CD4-positive, alpha-beta memory T cell (primary cell): ENCODE measurements around the gene FERMT1. TPM values are rescaled to one million over a fixed set of nuclear protein-coding genes. Genes with fewer than 3 reads are reported as not detected.

Experiments
- CTCF ChIA-PET: fragments of 350-600 bp; sonication (Branson Sonifier 250); formaldehyde crosslinking; loops from one replicate; lab custom pipeline; 2021; ENCODE audit warnings: inconsistent platforms; ENCODE audit not compliant: partially characterized antibody; lab: Charles Lee
- POLR2A ChIA-PET: fragments of 350-600 bp; sonication (Branson Sonifier 250); formaldehyde crosslinking; loops from one replicate; lab custom pipeline; 2021; ENCODE audit not compliant: partially characterized antibody; lab: Charles Lee
- DNase-seq, 5 donors: peaks; one replicate each; pipeline versions ENCODE4 v3.0.0 to v3.0.0-alpha.2; 2020 to 2022; ENCODE audit warnings: mixed read lengths in 1 of 5
- H3K27ac ChIP-seq: one replicate; pipeline ENCODE4 v1.7.0; 2013; ENCODE audit warnings: low read depth, low read length
- H3K27me3 ChIP-seq: 2 replicates; pipeline ENCODE4 v1.7.0; 2013; ENCODE audit warnings: mild to moderate bottlenecking, low read length, moderate library complexity; ENCODE audit not compliant: insufficient read depth
- H3K36me3 ChIP-seq: 2 replicates; pipeline ENCODE4 v1.7.0; 2013; ENCODE audit warnings: mild to moderate bottlenecking, low read length, moderate library complexity; ENCODE audit not compliant: insufficient read depth
- H3K4me1 ChIP-seq: 2 replicates; pipeline ENCODE4 v1.7.0; 2013; ENCODE audit warnings: mild to moderate bottlenecking, low read length, moderate library complexity; ENCODE audit not compliant: insufficient read depth
- H3K4me3 ChIP-seq, 2 donors: one replicate each; pipeline ENCODE4 v1.7.0; 2013; ENCODE audit warnings: low read length in 2 of 2, mild to moderate bottlenecking in 1 of 2
- H3K9me3 ChIP-seq, 2 donors: one replicate each; pipeline ENCODE4 v1.7.0; 2013; ENCODE audit warnings: low read length in 2 of 2, control low read depth in 1 of 2; ENCODE audit not compliant: control insufficient read depth in 1 of 2
- H3K27ac Mint-ChIP-seq, 7 donors: one replicate each; pipeline ENCODE4 v1.8.0; 2020 to 2021; ENCODE audit warnings: mixed read lengths in 7 of 7, mild to moderate bottlenecking in 6 of 7, inconsistent platforms in 3 of 7, moderate library complexity in 3 of 7
- H3K27me3 Mint-ChIP-seq, 2 donors: one replicate each; pipeline ENCODE4 v1.8.0; 2020 to 2021; ENCODE audit warnings: mixed read lengths in 2 of 2
- H3K36me3 Mint-ChIP-seq, 2 donors: one replicate each; pipeline ENCODE4 v1.8.0; 2020 to 2021; ENCODE audit warnings: mixed read lengths in 2 of 2, inconsistent platforms in 1 of 2, mild to moderate bottlenecking in 1 of 2
- H3K4me1 Mint-ChIP-seq, 4 donors: one replicate each; pipeline ENCODE4 v1.8.0; 2020 to 2021; ENCODE audit warnings: mixed read lengths in 4 of 4, mild to moderate bottlenecking in 1 of 4
- H3K4me3 Mint-ChIP-seq, 8 donors: one replicate each; pipeline ENCODE4 v1.8.0; 2020 to 2021; ENCODE audit warnings: mixed read lengths in 8 of 8, mild to moderate bottlenecking in 7 of 8, moderate library complexity in 6 of 8, inconsistent platforms in 3 of 8
- H3K9me3 Mint-ChIP-seq, 8 donors: one replicate each; pipeline ENCODE4 v1.8.0; 2020 to 2021; ENCODE audit warnings: mixed read lengths in 8 of 8, mild to moderate bottlenecking in 5 of 8, inconsistent platforms in 3 of 8, moderate library complexity in 1 of 8
- intact Hi-C: fragments of 100-400 bp; cut with micrococcal nuclease; formaldehyde crosslinking; loops from one replicate; pipeline ENCODE4 v1.15.1; 2023
- polyA plus RNA-seq, 2 donors: library from polyadenylated mRNA; unstranded; fragments of 300-500 nt; fragmentation: Illumina TruSeq; gene quantifications; one replicate each; pipeline ENCODE4 v1.2.3, GENCODE V29; 2021
- total RNA-seq, 2 experiments: library from RNA; stranded (reverse); gene quantifications; one replicate each; pipeline ENCODE4 v1.2.3, GENCODE V29; 2021

Gene FERMT1
- total and polyA plus RNA-seq, 4 experiments from 2014 or later = not detected

- peaks cover 0 to 3% (median 0%) of the 10 kb centered on the region in 4 donors for H3K4me1 Mint-ChIP-seq
Measured at GRCh38 chr20:6040958-6041807, 81.6 kb downstream of the FERMT1 start.

GRCh38 chr20:6040540-6040939, 82.3 kb downstream of the FERMT1 start:
- ChIA-PET POLR2A (no interaction called here), CTCF (no interaction called here)
- peaks cover 25% of the 10 kb centered on the region for H3K36me3 ChIP-seq
- Mint-ChIP-seq H3K4me1 (peaks cover 0 to 3% (median 0%) of the 10 kb centered on the region in 4 donors), H3K9me3 (no peaks in the 10 kb centered on the region), H3K4me3 (no peak overlapping the region), H3K27me3 (no peaks in the 10 kb centered on the region), H3K36me3 (peaks cover 53 to 56% of the 10 kb centered on the region in 2 donors), H3K27ac (no peak overlapping the region)
- no peak overlapping the region for H3K4me3 ChIP-seq
- no peak for DNase-seq
- H3K9me3 ChIP-seq = no peaks in the 10 kb centered on the region
- H3K27ac ChIP-seq = no peak overlapping the region
- no peaks in the 10 kb centered on the region for H3K4me1 ChIP-seq
- intact Hi-C loops = no loop called here
- no peaks in the 10 kb centered on the region for H3K27me3 ChIP-seq

More at GRCh38 chr20:6040958-6041807, 81.6 kb downstream of the FERMT1 start:
- no peaks in the 10 kb centered on the region for H3K4me1 ChIP-seq
- no peak overlapping the region for H3K4me3 Mint-ChIP-seq
- H3K36me3 ChIP-seq = peaks cover 23% of the 10 kb centered on the region
- no peaks in the 10 kb centered on the region for H3K9me3 ChIP-seq
- DNase-seq = no peak
- H3K4me3 ChIP-seq = no peak overlapping the region
- POLR2A ChIA-PET = no interaction called here
- peaks cover 51 to 54% of the 10 kb centered on the region in 2 donors for H3K36me3 Mint-ChIP-seq
- H3K27me3 ChIP-seq = no peaks in the 10 kb centered on the region
- H3K27ac ChIP-seq = no peak overlapping the region
- CTCF ChIA-PET = no interaction called here
- intact Hi-C loops = no loop called here
- H3K27ac Mint-ChIP-seq = no peak overlapping the region
- no peaks in the 10 kb centered on the region for H3K9me3 Mint-ChIP-seq
- no peaks in the 10 kb centered on the region for H3K27me3 Mint-ChIP-seq

GRCh38 chr20:6039766-6040165, 83.1 kb downstream of the FERMT1 start:
- H3K4me3 ChIP-seq = no peak overlapping the region
- H3K4me1 ChIP-seq = no peaks in the 10 kb centered on the region
- H3K27me3 ChIP-seq = no peaks in the 10 kb centered on the region
- CTCF ChIA-PET = no interaction called here
- Mint-ChIP-seq H3K9me3 (no peaks in the 10 kb centered on the region), H3K27me3 (no peaks in the 10 kb centered on the region), H3K27ac (peak overlapping the region in 2 of 7 donors; percentile 42 to 55), H3K4me3 (no peak overlapping the region), H3K4me1 (peaks cover 0 to 3% (median under 1%) of the 10 kb centered on the region in 4 donors), H3K36me3 (peaks cover 55 to 61% of the 10 kb centered on the region in 2 donors)
- POLR2A ChIA-PET = no interaction called here
- intact Hi-C loops = no loop called here
- no peaks in the 10 kb centered on the region for H3K9me3 ChIP-seq
- peaks cover 26% of the 10 kb centered on the region for H3K36me3 ChIP-seq
- DNase-seq = no peak
- H3K27ac ChIP-seq = no peak overlapping the region

- Mint-ChIP-seq H3K4me3 (no peak overlapping the region), H3K4me1 (peaks cover 0 to 3% (median 3%) of the 10 kb centered on the region in 4 donors), H3K36me3 (peaks cover 65 to 75% of the 10 kb centered on the region in 2 donors), H3K27ac (peak overlapping the region in 2 of 7 donors; percentile 24 to 79), H3K9me3 (no peaks in the 10 kb centered on the region), H3K27me3 (no peaks in the 10 kb centered on the region)
- H3K27me3 ChIP-seq = no peaks in the 10 kb centered on the region
- intact Hi-C loops = no loop called here
- no peak for DNase-seq
- H3K4me1 ChIP-seq = no peaks in the 10 kb centered on the region
- no peak overlapping the region for H3K27ac ChIP-seq
- POLR2A ChIA-PET = no interaction called here
- no peak overlapping the region for H3K4me3 ChIP-seq
- H3K36me3 ChIP-seq = peaks cover 38% of the 10 kb centered on the region
- H3K9me3 ChIP-seq = no peaks in the 10 kb centered on the region
- CTCF ChIA-PET = no interaction called here
Measured at GRCh38 chr20:6038256-6038655, 84.6 kb downstream of the FERMT1 start.

- H3K27me3 ChIP-seq = no peaks in the 10 kb centered on the region
- H3K4me1 ChIP-seq = no peaks in the 10 kb centered on the region
- Mint-ChIP-seq H3K4me1 (peaks cover 0 to 4% (median 3%) of the 10 kb centered on the region in 4 donors), H3K4me3 (no peak overlapping the region), H3K27me3 (no peaks in the 10 kb centered on the region), H3K9me3 (no peaks in the 10 kb centered on the region), H3K27ac (no peak overlapping the region), H3K36me3 (peaks cover 69 to 80% of the 10 kb centered on the region in 2 donors)
- no peaks in the 10 kb centered on the region for H3K9me3 ChIP-seq
- intact Hi-C loops = no loop called here
- no peak overlapping the region for H3K4me3 ChIP-seq
- ChIA-PET CTCF (no interaction called here), POLR2A (no interaction called here)
- DNase-seq = no peak
- H3K27ac ChIP-seq = no peak overlapping the region
- H3K36me3 ChIP-seq = peaks cover 38% of the 10 kb centered on the region
Measured at GRCh38 chr20:6037082-6037481, 85.7 kb downstream of the FERMT1 start.

- Histone ChIP-seq H3K4me3 (no peak overlapping the region), H3K36me3 (peaks cover 38% of the 10 kb centered on the region), H3K9me3 (no peaks in the 10 kb centered on the region), H3K4me1 (no peaks in the 10 kb centered on the region), H3K27me3 (no peaks in the 10 kb centered on the region), H3K27ac (no peak overlapping the region)
- ChIA-PET POLR2A (no interaction called here), CTCF (no interaction called here)
- no peak for DNase-seq
- Mint-ChIP-seq H3K27ac (no peak overlapping the region), H3K9me3 (no peaks in the 10 kb centered on the region), H3K4me1 (peaks cover 2 to 4% (median 3%) of the 10 kb centered on the region in 4 donors), H3K4me3 (no peak overlapping the region), H3K27me3 (no peaks in the 10 kb centered on the region), H3K36me3 (peaks cover 74 to 75% of the 10 kb centered on the region in 2 donors)
- intact Hi-C loops = no loop called here
Measured at GRCh38 chr20:6036213-6036612, 86.6 kb downstream of the FERMT1 start.

GRCh38 chr20:6034134-6034969, 88.5 kb downstream of the FERMT1 start:
- Mint-ChIP-seq H3K36me3 (peaks cover 61 to 63% of the 10 kb centered on the region in 2 donors), H3K4me3 (no peak overlapping the region), H3K9me3 (no peaks in the 10 kb centered on the region), H3K4me1 (peaks cover 4 to 12% (median 8%) of the 10 kb centered on the region in 4 donors), H3K27ac (peak overlapping the region in 3 of 7 donors; percentile 7 to 80 (median 44)), H3K27me3 (no peaks in the 10 kb centered on the region)
- Histone ChIP-seq H3K4me1 (peaks cover 3% of the 10 kb centered on the region), H3K9me3 (no peaks in the 10 kb centered on the region), H3K27me3 (no peaks in the 10 kb centered on the region), H3K36me3 (peaks cover 34% of the 10 kb centered on the region), H3K4me3 (no peak overlapping the region), H3K27ac (no peak overlapping the region)
- no peak for DNase-seq
- ChIA-PET POLR2A (no interaction called here), CTCF (interaction anchor here (0.7 to 1.2 kb wide), 3 partner anchors 10 to 506 kb away, joined by 3 to 4 read pairs (median 3); no protein-coding TSS in a partner anchor)
- intact Hi-C loops = no loop called here
